H54 (cell line): ENCODE measurements around the gene KRTAP10-12.
"Not testable (repeated sequence)": the region's sequence is repeated elsewhere in the genome, so short reads cannot be mapped to it uniquely, and the experiment has no call there.

Experiments used
- DNase-seq: peaks from one replicate; pipeline ENCODE4 v3.0.0; 2011; ENCODE audit warnings: low spot score, mixed read lengths; ENCODE audit not compliant: insufficient read length
- FAIRE-seq: peaks from 3 replicates; lab custom pipeline; 2011; peaks lifted over from hg19 to GRCh38; lab: Jason Lieb, UNC
- POLR2A ChIP-seq: IDR thresholded peaks from 2 replicates; pipeline ENCODE4 v1.6.1; 2011; ENCODE audit warnings: low read depth, mild to moderate bottlenecking, low read length

KRTAP10-12 gene

DNA sequence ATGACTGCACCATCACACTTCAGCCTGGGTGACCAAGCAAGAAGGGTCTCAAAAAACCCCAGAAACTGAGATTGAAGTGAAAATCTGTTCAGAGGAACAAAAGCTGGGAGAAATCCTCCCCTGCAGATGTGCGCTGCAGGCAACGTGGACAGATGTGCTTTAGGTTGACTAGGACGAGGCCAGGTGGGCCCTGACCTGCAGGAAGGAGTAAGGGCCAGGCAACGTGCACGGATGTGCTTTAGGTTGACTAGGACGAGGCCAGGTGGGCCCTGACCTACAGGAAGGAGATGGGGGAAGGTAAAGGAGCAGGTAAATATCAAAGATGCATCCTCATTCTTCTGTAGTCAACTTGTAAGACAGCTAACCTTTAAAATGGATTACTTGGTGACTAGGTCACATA is 12.5 kb upstream of the KRTAP10-12 start:
- no peak for DNase-seq
- no peak for FAIRE-seq
- no peak for TF ChIP-seq POLR2A

DNA sequence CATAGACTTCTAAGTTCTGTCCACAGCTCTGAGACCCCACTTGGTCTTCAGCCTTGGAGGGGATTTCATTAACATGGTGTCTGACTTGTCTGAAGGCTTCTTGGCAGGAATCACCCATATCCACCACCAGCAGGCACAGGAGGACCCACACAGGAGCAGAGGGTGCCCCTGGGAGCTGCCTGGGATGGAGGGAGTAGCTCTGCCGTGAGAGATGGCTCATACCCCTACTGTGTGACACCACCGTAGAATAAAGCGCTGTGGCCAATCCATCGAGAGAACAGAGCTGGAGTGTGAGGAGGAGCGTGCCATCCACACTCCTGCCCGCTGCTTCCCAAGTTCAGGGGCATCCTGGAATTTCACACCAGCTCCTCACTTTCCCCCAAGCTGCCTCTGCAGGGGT is 11.9 kb upstream of the KRTAP10-12 start:
- DNase-seq, FAIRE-seq: not testable (repeated sequence)

DNA sequence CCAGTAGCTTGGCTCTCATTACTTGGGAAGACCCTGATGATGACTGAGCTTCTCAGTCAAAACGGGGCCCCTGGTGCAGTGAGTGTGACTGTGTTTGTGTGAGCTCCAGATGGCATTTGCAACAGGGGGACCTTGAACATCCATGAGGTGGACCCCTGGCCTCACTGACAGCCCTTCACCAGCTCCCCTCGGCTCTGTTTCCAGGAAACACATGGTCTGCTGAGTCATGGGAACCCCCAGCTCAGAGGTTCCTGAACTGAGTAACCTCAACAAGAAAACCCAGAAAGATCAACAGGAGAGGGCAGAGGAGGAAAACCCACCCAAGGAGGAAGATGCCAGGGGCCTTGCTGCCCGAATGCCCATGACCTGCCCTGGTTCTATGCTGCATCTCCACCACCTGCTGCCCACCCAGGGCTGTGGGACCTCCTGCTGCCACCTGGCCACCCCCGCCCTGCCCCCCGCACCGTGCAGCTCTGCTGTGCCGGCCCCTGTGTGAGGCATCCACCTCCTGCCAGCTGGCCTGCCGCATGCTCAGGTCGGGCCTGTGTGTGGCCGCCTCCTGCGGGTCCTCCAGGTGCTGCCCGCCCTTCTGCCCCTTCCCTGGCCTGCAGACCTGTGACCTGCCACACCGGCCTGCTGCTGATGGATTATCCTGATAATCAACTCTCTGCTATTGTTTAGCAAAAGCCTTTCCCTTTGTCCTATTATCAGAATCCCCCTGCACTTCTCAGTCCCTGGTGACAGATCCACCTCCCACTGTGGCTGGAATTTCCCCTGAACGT is 10.8 kb upstream of the KRTAP10-12 start:
- no peak for TF ChIP-seq POLR2A
- no peak for FAIRE-seq
- DNase-seq = no peak

DNA sequence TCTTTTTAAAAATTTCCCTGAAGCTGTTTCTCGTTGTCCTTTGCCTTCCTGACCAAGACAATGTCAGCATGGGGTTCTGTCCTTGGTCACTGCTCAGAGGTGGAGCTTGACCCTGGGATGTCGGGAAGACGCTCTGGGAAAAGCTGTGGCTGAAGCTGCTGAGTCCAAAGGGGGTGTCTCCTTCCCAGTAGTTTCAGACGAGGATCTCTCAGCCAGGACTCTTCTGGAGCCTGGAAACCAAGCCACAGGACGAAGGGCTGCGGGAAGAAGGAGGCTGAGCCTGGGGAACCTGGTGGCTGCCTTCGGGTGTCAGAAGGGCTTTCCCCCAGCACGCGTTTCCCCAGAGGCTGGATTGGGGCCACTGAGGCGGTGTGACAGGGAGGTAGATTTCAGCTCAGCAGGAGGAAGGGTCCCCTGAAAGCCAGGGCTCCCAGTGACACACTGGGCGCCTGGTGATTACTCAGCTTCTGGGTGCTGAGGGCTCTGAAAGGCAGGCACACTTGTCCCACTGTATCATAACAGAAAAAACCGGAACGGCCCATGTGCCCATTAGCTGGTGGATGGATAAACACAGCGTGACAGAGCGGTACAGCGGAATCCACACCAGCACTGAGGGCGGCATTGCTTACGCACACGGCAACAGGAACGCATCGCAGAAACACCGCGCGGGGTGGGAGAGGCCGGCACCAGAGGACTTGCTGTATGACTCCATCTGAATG is 10.0 kb upstream of the KRTAP10-12 start:
- DNase-seq = no peak
- no peak for TF ChIP-seq POLR2A
- FAIRE-seq = no peak

DNA sequence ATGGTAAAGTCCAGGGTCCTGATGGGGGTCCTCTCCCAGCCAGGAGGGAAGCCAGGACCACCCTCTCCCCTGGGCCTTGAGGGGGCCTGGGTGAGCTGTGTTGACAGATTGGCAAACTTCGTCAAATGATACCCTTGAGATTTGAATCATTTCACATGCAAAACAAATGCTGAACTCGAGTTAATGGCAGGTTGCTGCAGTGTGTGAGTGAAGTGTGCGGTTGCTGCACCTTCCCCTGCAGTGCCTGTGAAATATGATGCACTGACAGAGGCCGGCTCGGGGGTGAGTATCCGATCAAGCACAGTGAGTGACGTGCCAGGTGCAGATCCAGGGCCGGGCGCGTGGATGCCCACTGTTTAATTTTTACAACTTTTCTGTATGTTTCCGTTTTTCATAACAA is 9.3 kb upstream of the KRTAP10-12 start:
- no peak for TF ChIP-seq POLR2A
- FAIRE-seq (no peak), DNase-seq (no peak)

DNA sequence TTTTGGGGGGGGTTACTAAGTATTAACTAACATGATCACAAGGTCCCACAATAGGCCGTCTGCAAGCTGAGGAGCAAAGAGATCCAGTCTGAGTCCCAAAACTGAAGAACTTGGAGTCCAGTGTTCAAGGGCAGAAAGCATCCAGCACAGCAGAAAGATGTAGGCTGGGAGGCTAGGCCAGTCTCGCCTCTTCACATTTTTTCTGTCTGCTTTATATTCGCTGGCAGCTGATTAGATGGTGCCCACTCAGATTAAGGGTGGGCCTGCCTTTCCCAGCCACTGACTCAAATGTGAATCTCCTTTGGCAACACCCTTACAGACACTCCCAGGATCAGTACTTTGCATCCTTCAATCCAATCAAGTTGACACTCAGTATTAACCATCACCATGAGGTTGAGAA is 7.2 kb upstream of the KRTAP10-12 start:
- not testable (repeated sequence) for DNase-seq, FAIRE-seq

DNA sequence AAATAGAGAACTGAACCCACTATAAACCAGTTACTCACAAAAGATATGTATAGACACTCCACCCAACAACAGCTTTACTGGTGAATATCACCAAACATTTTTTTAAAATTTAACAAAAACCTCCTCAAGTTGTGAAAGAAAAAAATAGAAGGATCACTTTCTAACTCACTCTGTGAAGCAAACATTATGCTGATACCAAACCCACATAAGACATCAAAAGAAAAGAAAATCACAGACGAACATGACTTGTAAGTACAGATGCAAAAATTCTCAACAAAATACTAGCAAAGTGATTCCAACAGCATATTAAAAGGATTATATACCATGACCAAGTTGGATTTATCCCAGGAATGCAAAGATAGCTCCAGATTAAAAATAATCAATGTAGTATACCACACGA is 5.3 kb upstream of the KRTAP10-12 start:
- no peak for TF ChIP-seq POLR2A
- no peak for DNase-seq
- no peak for FAIRE-seq

DNA sequence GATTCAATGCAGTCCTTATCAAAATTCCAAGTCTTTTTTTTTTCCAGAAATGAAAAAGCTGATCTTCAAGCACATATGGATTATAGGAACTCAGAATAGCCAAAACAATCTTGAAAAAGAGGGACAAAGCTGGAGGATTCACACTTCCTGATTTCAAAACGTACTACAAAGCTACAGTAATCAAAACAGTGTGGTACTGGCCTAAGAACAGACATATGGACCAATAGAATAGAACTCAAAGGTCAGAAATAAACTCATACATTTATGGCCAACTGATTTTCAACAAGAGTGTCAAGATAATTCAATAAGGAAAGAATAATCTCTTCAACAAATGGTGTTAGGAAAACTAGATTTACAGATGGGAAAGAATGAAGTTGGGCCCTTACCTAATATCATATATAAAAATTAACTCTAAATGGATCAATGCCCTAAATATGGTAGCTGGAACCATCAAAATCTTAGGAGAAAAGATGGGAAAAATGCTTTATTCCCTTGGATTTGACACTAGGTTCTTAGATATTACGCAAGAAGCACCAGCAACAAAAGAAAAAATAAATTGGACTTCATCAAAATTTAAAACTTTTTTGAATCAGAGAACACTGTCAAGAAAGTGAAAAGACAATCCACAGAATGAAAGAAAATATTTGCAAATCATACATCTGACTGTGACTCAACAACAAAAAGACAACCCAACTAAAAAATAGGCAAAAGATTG is 4.0 kb upstream of the KRTAP10-12 start:
- FAIRE-seq (no peak), DNase-seq (no peak)
- TF ChIP-seq POLR2A = no peak

DNA sequence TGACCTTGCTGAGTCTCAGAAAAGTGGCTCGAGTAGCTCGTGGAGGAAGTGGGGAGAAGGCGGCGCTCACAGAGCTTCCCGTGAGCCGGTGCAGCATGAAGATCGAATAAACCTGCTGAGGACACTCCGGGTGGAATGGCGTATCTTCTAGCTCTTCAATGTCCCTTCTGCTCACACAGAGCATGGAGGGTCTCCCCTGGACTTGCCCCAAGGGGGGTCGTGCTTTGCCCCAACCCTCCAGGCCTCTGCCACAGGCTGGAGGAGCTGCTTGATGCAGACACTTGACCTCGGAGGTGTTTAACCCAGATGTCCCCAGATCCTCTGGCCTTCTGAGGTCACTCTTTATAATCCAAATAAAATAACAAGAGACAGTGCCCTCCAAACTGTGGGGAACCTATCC is 2.2 kb upstream of the KRTAP10-12 start:
- DNase-seq = no peak
- no peak for TF ChIP-seq POLR2A
- FAIRE-seq = no peak

DNA sequence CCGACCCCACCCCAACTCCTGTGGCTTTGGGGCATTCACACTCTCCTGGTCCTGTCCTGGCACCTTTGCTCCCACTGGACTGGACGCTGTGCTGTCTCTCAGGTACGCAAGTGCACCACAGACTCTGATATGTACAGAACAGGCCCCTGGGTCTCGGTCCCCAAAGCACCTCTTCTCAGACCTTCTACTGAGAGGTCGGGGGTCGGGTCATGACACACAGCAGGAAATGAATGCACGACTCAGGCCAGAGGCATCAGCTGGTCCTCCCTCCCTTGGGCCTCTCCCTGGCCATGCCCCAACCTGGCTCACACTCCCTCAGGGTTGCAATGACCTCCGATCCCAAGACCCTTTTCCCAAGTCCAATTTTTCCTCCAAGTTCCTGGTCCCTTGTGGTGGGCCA is 1.8 kb upstream of the KRTAP10-12 start:
- TF ChIP-seq POLR2A = no peak
- DNase-seq (no peak), FAIRE-seq (no peak)

DNA sequence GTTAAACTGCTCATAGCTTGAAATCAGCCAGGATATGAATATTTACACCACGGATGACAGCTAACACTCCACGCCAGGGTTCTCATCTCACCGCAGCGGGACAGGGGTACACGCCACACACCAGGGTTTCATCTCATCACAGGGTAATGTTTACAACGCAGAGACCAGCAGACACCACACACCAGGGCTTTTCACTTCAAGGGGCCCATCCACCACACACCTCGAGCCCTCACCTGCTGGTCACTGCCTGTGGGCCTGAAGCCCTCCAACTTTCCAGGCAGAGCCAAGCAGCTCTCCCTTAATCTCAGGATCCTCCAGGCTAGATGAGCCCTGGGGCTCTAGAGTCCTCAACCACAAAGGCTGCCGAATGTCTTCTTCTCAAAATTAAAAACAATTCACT is 1.3 kb upstream of the KRTAP10-12 start:
- no peak for DNase-seq
- no peak for FAIRE-seq
- TF ChIP-seq POLR2A = no peak

DNA sequence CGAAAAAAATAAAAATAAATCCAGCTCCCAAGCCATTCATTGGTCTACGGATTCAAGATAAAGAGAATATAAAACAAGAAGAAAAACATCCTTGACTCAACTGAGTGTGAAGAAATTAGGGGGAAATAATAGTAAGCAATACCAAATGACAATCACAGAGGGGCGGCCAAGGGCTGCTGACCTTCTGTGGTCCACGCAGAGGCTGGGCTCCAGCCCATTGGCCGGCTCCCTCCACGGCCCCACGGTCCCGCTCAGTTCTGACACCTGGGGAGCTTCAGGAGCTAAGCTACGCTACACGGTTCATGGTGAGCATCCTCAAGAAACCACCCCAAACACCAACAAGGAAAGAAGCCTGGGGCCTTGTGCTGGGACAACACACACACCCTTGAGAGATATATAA is 400 bp upstream of the KRTAP10-12 start:
- DNase-seq = no peak
- TF ChIP-seq POLR2A = no peak
- no peak for FAIRE-seq

DNA sequence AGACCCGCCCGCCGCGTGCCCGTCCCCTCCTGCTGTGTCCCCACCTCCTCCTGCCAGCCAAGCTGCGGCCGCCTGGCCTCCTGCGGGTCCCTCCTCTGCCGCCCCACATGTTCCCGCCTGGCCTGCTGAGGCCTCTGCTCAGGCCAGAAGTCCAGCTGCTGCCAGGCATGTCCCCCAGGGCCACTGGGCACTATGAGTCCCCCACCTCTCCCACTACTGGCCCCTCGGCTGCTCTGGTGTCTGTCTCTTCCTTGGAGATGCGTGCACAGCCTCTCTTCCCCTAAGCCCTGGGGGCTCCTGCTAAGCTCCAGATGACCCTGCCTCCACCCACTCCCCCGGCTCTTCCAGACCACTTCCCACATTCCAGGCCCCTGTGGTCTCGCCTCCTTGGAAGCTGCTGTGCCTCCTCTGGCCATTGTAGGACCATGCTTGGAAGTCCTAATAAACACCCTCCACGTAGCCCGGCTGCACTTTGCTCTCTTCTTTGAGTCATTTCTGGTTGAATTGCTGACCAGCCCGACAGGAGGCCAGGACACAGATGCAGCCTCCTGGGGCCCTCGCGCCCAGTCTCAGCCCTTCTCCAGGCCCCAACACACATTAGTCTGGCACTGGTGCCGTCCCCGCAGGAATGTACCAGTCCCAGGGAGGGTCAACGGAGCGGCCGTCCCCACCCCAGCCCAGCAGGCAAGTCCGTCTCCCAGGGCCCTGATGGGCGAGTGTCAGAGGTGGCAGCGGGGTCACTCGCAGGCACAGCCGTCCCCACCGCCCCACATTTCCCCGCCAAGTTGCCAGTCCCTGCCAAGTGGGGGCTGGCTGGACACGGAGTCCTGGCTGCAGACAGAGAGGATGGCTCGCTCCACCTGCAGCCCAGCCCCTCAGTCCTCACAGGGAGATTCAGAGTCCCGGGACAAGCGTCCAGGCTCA is 1.1 kb downstream of the KRTAP10-12 start:
- FAIRE-seq = no peak
- TF ChIP-seq POLR2A = no peak
- DNase-seq = no peak
